Type B pancreatic cell (in vitro differentiated cells): ENCODE results near the gene GATC. TPM values are rescaled to one million over a fixed set of nuclear protein-coding genes. Genes with fewer than 3 reads are reported as not detected.

Experiments
- DNase-seq: peaks from one replicate; pipeline ENCODE4 v3.0.0; 2021; ENCODE audit warnings: mixed read lengths; ENCODE audit not compliant: unreplicated experiment; ENCODE audit errors: extremely low spot score
- H3K27ac Mint-ChIP-seq: 2 replicates; pipeline ENCODE4 v1.8.0; 2021; ENCODE audit warnings: mild to moderate bottlenecking, mixed read lengths
- H3K27me3 Mint-ChIP-seq: 2 replicates; pipeline ENCODE4 v1.8.0; 2021; ENCODE audit warnings: mixed read lengths
- H3K36me3 Mint-ChIP-seq: 2 replicates; pipeline ENCODE4 v1.8.0; 2021; ENCODE audit warnings: mixed read lengths
- H3K4me1 Mint-ChIP-seq: one replicate; pipeline ENCODE4 v1.8.0; 2021; ENCODE audit warnings: mixed read lengths; ENCODE audit not compliant: unreplicated experiment
- H3K4me3 Mint-ChIP-seq: 2 replicates; pipeline ENCODE4 v1.8.0; 2021; ENCODE audit warnings: mild to moderate bottlenecking, mixed read lengths
- H3K9me3 Mint-ChIP-seq: 2 replicates; pipeline ENCODE4 v1.8.0; 2021; ENCODE audit warnings: mixed read lengths
- CTCF ChIP-seq: fragments of 200-600 bp; sonication (generic); conservative IDR thresholded peaks from 2 replicates; pipeline ENCODE4 v1.5.0; 2021; ENCODE audit warnings: antibody characterized with exemption, mild to moderate bottlenecking
- total RNA-seq: library from RNA; stranded (reverse); gene quantifications from 2 replicates; pipeline ENCODE4 v1.2.1, GENCODE V29; 2021; ENCODE audit warnings: low replicate concordance

GATC gene
- total RNA-seq, 1 donor from 2014 or later, result 33.9 TPM

GRCh38 chr12:120404271-120404670 lies 42.0 kb upstream of the GATC start:
- H3K36me3 Mint-ChIP-seq, result no peaks in the 10 kb centered on the region
- H3K27ac Mint-ChIP-seq, result no peak overlapping the region
- H3K9me3 Mint-ChIP-seq, result no peaks in the 10 kb centered on the region
- H3K4me3 Mint-ChIP-seq, result no peak overlapping the region
- TF ChIP-seq CTCF, result no peak
- no peaks in the 10 kb centered on the region for H3K27me3 Mint-ChIP-seq
- no peak for DNase-seq
- peaks cover 11% of the 10 kb centered on the region for H3K4me1 Mint-ChIP-seq

GRCh38 chr12:120406069-120406468 lies 40.2 kb upstream of the GATC start:
- no peak overlapping the region for H3K4me3 Mint-ChIP-seq
- H3K9me3 Mint-ChIP-seq, result no peaks in the 10 kb centered on the region
- no peak overlapping the region for H3K27ac Mint-ChIP-seq
- no peaks in the 10 kb centered on the region for H3K36me3 Mint-ChIP-seq
- no peak for TF ChIP-seq CTCF
- H3K4me1 Mint-ChIP-seq, result peaks cover 11% of the 10 kb centered on the region
- H3K27me3 Mint-ChIP-seq, result no peaks in the 10 kb centered on the region
- no peak for DNase-seq

GRCh38 chr12:120406553-120406952 lies 39.7 kb upstream of the GATC start:
- DNase-seq, result no peak
- Mint-ChIP-seq H3K27me3 (no peaks in the 10 kb centered on the region), H3K4me3 (no peak overlapping the region), H3K9me3 (no peaks in the 10 kb centered on the region), H3K4me1 (peaks cover 11% of the 10 kb centered on the region), H3K27ac (no peak overlapping the region), H3K36me3 (no peaks in the 10 kb centered on the region)
- no peak for TF ChIP-seq CTCF

- H3K36me3 Mint-ChIP-seq, result no peaks in the 10 kb centered on the region
- H3K9me3 Mint-ChIP-seq, result no peaks in the 10 kb centered on the region
- peaks cover 5% of the 10 kb centered on the region for H3K4me1 Mint-ChIP-seq
- no peak overlapping the region for H3K4me3 Mint-ChIP-seq
- no peaks in the 10 kb centered on the region for H3K27me3 Mint-ChIP-seq
- no peak for DNase-seq
- H3K27ac Mint-ChIP-seq, result no peak overlapping the region
- TF ChIP-seq CTCF, result no peak
Measured at GRCh38 chr12:120408771-120409170, 37.5 kb upstream of the GATC start.

GRCh38 chr12:120412421-120412820 lies 33.8 kb upstream of the GATC start:
- DNase-seq, result no peak
- H3K4me3 Mint-ChIP-seq, result no peak overlapping the region
- no peaks in the 10 kb centered on the region for H3K36me3 Mint-ChIP-seq
- no peak for TF ChIP-seq CTCF
- H3K27me3 Mint-ChIP-seq, result no peaks in the 10 kb centered on the region
- H3K27ac Mint-ChIP-seq, result no peak overlapping the region
- H3K4me1 Mint-ChIP-seq, result peaks cover 12% of the 10 kb centered on the region
- H3K9me3 Mint-ChIP-seq, result no peaks in the 10 kb centered on the region
